Fibroblast of the aortic adventitia (primary cell): ENCODE measurements around the gene ST7. TPM values are rescaled to one million over a fixed set of nuclear protein-coding genes. Genes with fewer than 3 reads are reported as not detected.

Source experiments
- DNase-seq: peaks from one replicate; pipeline ENCODE4 v3.0.0-alpha.2; 2010; ENCODE audit warnings: low read depth
- H3K4me3 ChIP-seq: 2 replicates; pipeline ENCODE4 v1.5.1; 2011; ENCODE audit warnings: low read depth, mild to moderate bottlenecking, control low read depth, low read length, moderate library complexity
- CTCF ChIP-seq: IDR thresholded peaks from 2 replicates; pipeline ENCODE4 v1.5.1; 2011; ENCODE audit warnings: mild to moderate bottlenecking, low read length, control low read depth, inconsistent platforms; ENCODE audit not compliant: insufficient read depth
- total RNA-seq: library from RNA; depleted of rRNA; stranded (reverse); fragments of >200 nt; gene quantifications from 2 replicates; pipeline ENCODE4 v1.2.3, GENCODE V29; 2012; ENCODE audit warnings: low replicate concordance

The ST7 gene
- total RNA-seq, 1 donor: 22.7 TPM

GRCh38 chr7:117146059-117146458 lies 192.8 kb downstream of the ST7 start:
- no peak for DNase-seq

GRCh38 chr7:117146511-117146910 lies 193.2 kb downstream of the ST7 start:
- TF ChIP-seq CTCF: no peak
- no peak overlapping the region for H3K4me3 ChIP-seq
- DNase-seq: no peak

More at GRCh38 chr7:117146059-117146458, 192.8 kb downstream of the ST7 start:
- no peak overlapping the region for H3K4me3 ChIP-seq
- no peak for TF ChIP-seq CTCF

GRCh38 chr7:117148971-117149370 lies 195.7 kb downstream of the ST7 start:
- TF ChIP-seq CTCF: no peak
- H3K4me3 ChIP-seq: no peak overlapping the region
- DNase-seq: no peak

- no peak overlapping the region for H3K4me3 ChIP-seq
- TF ChIP-seq CTCF: no peak
- no peak for DNase-seq
Measured at GRCh38 chr7:117149692-117150091, 196.4 kb downstream of the ST7 start.

DNA sequence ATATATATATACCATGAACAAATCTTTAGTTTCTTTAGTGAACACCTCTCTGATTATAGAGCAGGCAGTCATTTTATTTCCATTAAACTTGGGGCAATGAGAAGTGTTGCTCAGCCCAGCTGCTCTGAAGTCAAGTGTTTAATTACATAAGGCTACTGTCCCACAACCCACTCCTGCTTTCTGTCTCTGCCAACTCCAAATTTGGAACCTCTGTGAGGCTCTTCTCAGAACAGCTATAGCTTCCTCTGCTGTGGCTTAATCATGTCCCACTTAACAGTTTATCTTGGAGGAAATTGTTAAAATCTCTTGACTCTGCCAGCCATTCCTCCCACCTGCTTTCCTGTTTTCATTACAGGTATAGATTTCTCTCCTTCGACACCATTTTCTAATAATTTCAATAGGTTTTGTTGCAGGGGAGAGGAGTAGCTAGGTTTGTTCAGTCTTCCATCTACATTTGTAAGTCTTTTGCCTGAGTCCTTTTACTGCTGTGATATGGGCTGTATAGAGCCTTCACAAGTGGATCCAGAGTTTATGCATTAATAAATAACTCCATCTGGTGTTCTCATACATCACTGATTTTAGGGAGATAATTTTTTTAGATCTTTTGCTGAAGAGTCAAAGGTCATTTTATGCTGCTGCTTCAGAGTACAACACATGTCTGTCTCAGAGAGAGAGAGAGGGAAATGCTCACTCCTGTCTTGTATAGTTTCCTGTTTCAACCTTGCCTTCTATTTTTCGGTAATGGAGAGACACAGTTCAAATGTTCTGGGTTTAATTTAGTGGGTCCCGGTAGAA lies 199.1 kb downstream of the ST7 start:
- DNase-seq: no peak
- H3K4me3 ChIP-seq: no peak overlapping the region
- no peak for TF ChIP-seq CTCF

- no peak overlapping the region for H3K4me3 ChIP-seq
- no peak for DNase-seq
- TF ChIP-seq CTCF: no peak
Measured at GRCh38 chr7:117153016-117153545, 199.8 kb downstream of the ST7 start.
